Cerebellar cortex (tissue), 1 donor: ENCODE data around the gene CARD8.

Experiments used
- DNase-seq: peaks from one replicate; pipeline ENCODE4 v3.0.0-alpha.2; 2015; ENCODE audit warnings: low spot score

The CARD8 gene

GRCh38 chr19:48171710-48172109 is 84.0 kb downstream of the CARD8 start:
- no peak for DNase-seq

GRCh38 chr19:48170817-48171347 is 84.8 kb downstream of the CARD8 start:
- DNase-seq = peak; percentile 13

GRCh38 chr19:48169939-48170803 is 85.5 kb downstream of the CARD8 start, which contains the start of the genes LIG1 and ZSWIM9:
TSS of gene LIG1 (minus strand) at chr19:48170344. CDS start at chr19:48165566, 4,778 bp downstream.
TSS of gene ZSWIM9 (plus strand) at chr19:48170680. CDS start at chr19:48171803, 1,123 bp downstream.
- peak; percentile 92 for DNase-seq

GRCh38 chr19:48169578-48169938 is 86.2 kb downstream of the CARD8 start:
- peak; percentile 40 for DNase-seq

GRCh38 chr19:48168689-48169088 is 87.0 kb downstream of the CARD8 start:
- DNase-seq = no peak

GRCh38 chr19:48158210-48158790 is 97.4 kb downstream of the CARD8 start:
- no peak for DNase-seq
